NCI-H1092 (cell line): ENCODE measurements around the gene KDM2A.
A peak's percentile ranks its signal among the peaks of the same experiment; 100 is the strongest.

Experiments
- DNase-seq: peaks from one replicate; lab custom pipeline; 2025; lab: John Stamatoyannopoulos, UW

The KDM2A gene

DNA sequence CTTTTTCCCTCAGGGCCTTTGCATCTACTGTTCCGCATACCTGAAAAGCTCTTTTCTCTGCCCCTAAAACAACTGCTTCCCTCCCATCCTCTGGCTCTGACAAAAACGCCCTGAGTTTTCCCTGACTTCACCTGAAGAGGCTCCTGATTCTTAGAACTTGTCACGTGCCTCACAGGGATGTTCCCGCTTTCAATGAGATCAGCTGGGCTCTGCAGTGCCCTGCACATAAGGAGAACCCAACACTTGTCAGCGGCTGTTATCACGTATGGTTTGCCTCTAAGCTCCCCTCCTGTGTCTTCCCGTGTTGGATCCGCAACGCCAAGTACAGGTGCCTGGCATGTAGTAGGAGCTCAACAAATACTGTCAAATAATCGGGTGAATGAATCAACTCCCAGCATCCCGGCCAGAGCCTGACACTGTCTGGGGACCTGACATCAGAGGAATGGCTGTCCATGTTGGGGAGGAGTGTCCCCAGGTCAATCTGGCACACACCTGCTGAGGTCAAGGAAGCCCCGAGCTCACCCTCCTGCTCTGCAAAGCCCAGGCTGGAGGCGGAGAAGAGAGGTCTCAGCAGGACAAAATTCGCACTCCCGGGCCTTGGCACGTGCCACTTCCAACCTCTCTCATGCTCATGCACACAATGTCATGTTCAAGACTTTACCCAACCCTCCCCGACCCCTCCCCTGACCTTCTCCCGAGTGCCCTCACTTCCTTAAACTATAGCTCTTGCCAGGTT lies 143.1 kb downstream of the KDM2A start:
- DNase-seq = no peak

DNA sequence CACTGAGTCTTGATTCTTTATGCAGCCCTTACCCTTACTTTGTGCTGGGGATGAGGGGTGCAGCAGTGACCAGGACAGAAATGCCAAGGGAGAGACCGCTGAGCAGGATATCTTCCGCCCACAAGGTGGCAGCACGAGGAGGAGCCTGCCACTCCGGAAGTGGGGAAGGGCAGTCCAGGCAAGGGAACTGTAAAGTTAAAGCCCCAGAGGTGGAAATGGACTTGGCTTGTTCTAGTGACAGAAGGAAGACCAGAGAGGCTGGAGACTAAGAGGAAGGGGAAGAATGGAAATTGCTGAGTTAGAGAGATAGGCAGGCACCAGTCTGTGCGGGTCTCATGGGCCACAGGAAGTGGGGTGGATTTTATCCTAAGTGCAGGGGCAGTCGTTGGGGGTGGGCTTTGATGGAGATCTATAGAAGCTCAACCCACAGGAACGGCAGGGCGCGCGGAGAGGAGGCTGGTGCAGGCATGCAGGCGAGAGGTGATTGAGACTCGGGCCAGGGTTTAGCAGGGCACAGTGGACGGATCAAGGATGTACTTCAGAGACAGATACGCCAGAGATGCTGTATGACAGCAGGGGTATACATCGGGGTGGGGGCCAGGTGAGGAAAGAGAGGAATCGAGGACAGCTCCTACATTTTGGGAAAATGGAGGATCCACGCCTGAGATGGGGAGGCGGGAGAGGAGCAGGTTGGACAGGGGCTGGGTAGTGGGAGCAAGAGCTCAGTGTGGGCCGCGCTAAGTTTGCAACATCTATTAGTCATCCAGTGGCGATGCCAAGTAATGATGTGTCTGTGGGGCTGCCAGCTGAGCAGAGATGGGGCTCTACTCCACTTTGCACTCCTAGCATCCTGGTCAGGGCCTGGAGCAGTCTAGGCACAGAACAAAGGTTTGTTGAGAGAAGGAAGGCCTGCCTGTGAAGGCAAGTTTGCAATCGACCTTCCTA lies 143.9 kb downstream of the KDM2A start:
- peak; percentile 58 for DNase-seq

DNA sequence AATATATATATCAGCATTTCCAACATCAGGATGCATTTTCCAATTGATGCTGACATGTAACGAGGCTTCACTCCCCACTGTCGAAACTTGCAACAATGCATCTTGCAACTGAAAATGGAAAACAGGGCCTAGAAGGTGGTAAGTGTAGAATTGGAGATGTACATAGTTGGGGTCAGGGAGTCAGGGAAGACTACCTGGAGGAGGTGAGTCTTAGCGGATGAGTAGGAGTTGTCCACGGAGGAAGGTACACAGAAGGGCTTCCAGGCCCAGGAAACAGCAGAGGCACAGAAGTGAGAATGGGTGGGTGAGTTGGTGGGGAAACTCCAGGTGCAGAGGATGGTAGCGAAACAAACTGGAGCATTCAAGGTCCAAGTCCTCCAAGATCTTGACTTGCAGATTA lies 145.2 kb downstream of the KDM2A start:
- DNase-seq = no peak

DNA sequence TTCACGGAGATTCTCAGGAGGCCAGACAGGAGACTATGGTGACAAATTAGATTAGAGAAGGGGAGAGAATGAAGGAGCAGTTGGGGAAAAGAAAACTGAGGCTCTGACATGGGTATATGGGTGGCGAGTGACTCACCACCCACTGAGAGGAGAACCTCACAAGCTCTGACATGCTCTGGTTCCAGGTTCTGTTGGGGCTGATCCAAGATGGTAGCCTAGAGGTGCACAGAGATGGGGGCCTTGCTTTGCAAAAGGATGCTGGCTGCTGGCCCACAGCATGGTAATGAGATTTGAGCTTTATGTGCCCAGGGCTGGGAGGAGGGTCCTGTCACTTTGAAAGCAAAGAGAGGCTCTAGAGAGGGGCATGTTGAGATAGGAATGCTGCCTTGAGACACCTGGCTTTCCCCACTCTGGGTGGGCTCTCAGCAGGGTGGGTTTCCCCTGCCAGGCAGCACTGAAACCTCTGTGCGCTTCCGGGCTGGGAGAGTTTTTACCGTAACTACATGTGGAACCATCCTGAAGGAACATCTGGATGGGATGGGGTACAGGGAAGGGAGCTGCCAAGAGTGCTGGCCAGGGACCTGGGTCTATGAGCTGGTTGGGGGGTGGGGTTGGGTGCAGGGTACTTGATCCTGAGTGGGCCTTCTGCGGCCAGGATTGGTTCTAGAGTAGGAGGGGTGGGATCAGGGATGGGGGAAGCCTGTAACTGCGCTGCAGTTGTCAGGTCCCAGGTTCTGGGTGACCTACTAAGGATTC lies 146.0 kb downstream of the KDM2A start:
- no peak for DNase-seq

DNA sequence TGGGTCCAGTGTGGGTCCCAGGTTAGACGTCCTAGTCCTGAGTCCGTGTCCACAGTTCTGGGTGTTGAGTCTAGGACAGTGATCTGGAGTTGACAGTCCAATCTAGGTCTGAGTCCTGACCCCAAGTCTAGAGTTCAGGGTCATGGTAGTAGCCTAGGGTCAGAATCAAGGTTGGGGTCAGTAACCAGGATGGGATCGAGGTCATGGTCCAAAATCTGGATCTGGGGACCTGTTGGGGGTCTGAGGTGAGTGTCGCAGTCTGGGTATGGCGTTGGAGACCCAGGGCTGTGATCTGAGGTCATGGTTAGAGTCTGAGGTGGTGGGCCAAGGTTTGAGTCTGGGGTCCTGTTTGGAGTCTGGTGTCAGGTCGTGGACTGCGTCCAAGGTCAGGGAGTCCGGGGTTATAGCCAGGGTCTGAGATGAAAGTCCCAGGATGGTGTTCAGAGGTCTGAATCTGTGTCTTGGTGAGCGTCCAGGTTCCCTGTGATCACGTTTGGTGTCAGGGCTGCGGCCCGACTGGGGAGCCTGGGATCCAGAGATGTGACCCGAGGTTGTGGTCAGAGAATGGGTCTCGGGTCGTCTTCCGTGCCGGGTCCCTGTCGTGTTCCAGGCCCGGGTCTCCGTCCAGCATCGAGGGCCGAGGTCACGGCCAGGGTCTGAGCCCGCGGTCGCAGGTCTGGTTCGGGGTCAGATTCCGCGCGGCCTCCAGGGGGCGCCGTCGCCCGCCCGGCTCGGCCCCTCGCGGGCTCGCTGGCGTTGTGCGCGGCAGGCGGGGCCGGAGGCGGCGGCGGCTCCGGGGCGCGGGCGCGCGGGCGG lies 146.8 kb downstream of the KDM2A start:
- peak; percentile 43 for DNase-seq

DNA sequence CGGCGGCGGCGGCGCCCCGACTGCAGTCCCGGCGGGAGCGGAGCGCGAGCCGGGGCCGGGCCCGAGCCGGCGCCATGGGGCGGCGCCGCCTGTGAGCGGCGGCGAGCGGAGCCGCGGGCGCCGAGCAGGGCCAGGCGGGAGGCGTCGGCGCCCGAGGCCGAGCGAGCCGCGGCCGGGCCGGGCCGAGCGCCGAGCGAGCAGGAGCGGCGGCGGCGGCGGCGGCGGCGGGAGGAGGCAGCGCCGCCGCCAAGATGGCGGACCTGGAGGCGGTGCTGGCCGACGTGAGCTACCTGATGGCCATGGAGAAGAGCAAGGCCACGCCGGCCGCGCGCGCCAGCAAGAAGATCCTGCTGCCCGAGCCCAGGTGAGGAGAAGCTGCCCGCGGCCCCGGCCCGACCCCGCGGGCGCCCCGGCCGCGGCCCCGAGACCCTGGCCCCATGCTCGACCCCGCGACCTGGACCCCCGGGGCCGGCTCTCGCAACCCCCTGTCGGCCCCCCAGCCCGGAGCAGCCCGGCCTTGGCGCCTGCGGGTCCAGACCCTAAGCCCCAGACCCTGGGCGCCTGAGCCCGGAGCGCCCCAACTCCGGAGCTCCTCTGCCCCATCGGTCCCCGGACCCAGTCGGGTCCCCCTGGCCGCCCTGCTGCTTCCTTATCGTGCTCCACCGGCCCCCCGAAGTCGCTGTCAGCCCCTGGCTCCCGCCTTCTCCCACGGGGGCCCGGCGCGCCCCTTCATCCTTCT lies 147.6 kb downstream of the KDM2A start, which contains the start of gene GRK2:
Gene GRK2, plus strand, starts transcription at position 25 of the 739 bp plus-strand sequence. Its CDS starts 227 bp downstream, at position 252.
- peak; percentile 33 for DNase-seq

DNA sequence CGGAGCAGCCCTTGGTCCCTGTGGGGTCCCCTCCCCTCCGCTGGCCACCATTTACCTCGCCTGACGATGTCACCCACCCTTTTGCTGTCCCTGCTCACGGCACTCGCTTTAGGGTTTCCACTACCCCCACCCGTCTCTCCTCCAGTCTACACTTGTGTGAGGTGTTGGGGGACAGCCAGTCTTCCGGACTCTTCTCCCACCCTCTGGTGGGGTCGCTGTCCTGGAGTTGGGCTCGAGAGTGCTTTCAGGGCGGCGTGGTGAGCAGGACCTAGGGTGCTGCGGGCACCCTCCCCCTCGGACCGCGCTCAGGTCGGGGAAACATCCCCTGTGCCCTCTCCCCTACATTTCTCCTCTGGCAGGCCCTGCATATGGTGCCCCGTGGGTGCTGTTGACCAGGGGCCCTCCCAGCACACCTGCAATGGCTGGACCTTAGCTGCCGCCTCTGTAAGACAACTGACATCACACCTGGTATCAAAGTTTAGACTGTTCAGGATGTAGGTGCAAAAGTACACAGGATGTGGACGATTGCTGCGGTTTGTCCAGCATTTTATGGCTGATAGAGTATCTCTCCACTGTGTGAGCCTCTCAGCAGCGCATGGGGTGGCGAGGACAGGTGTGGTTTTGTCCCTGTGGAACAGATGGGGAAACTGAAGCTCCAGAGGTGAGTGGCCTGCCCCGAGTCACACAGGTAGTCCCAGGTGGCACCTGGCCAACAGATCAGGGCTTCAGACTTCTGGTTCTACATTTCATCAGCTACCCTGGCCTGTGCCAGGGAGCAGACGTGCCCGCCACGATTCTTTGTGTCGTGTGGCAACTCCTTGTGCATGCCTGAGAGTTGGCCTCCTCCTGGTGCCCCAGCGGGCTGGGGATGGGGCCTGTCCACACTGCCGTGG lies 148.4 kb downstream of the KDM2A start:
- DNase-seq = no peak

DNA sequence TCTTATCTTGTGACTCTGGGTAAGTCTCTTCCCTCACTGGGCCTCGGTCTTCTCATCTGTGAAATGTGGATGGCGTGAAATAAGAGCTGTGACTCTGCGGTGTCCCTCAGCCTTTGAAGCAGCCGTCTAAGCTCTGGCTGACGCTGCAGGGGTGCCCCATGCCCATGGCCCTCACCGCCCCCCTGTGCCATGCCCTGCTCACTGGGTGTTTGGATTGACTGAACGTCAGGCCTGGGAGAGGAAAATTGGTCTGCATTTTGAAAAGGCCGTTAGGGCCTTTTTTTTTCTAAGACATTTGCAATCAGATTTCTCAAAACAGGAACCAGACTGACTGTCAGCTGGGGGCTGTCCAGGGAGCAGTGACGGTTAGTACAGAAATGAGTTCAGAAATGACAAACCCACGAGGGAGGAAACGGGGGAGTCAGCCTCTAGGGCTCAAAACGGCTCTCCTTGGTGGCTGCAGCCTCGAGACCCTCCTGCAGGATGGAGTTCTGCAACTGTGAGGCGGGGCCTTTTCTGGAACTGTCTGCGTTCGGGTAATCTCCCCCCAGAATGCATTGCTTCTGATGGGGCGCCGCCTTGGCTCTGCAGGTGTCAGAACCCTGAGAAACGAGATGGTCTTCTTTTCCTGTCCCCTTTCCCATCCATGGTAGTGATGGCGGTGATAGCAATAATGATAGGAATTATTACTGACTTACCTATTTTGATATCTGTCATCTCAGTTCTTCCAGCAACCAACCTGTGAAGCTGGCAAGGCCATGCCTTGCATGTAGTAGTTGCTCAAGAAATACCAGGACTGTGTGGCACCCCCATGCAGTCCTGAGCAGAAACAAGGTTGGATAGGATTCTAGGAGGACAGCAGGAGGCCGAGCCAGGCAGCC lies 149.3 kb downstream of the KDM2A start:
- no peak for DNase-seq

DNA sequence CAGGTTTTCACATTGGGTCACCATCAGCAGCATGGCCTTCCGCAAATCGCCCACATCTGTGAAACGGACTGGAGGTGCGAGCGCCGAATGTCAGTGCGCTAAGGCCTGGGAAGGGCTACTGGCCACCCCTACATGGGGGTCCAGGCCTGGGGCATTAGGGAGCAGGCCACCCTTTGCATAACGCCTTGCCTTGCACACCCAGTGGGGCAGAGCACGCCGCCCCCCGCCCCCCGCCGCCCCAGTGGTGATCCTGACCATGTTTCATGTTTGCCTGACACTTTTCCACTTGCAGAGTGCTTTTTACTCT lies 149.9 kb downstream of the KDM2A start:
- no peak for DNase-seq

DNA sequence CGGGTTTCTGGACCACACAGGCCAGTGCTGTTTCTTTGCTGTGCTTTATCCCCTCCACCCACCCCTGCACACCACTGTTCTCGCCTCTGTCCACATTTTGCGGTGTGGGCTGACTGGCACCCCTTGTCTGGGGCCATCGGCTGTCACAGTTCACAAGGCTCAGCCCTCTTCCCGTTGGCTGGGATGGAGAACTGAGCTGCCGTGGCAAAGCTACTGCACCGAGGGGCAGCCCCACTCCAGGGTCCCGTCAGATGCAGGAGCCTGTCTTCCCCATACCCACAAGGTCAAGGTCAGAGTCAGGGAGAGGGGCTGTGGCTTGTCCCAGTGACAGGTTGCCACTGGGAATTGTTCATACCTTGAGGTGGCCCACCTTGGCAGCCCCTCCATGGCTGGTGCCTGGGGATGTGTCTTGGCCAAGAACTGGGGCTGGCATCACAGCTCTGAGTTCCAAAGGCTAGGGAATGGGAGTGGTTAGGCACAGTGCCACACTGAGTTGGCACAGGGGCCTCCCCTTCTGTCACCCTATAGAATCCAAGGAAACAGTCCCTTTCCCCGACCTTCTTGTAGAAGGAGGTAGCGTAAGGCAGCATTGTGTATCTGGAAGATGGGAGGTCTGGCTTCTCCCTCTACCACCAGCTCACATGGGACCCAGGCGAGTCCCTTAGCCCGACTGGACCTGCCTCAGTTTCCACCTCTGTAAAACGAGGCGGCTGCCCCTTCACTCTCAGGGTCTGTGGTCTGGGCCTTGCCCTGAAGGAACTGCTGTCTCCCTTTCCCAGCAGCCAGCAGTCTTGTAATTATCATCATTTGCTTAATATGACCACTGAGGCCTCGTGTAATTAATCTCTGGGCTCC lies 150.6 kb downstream of the KDM2A start:
- DNase-seq = no peak

DNA sequence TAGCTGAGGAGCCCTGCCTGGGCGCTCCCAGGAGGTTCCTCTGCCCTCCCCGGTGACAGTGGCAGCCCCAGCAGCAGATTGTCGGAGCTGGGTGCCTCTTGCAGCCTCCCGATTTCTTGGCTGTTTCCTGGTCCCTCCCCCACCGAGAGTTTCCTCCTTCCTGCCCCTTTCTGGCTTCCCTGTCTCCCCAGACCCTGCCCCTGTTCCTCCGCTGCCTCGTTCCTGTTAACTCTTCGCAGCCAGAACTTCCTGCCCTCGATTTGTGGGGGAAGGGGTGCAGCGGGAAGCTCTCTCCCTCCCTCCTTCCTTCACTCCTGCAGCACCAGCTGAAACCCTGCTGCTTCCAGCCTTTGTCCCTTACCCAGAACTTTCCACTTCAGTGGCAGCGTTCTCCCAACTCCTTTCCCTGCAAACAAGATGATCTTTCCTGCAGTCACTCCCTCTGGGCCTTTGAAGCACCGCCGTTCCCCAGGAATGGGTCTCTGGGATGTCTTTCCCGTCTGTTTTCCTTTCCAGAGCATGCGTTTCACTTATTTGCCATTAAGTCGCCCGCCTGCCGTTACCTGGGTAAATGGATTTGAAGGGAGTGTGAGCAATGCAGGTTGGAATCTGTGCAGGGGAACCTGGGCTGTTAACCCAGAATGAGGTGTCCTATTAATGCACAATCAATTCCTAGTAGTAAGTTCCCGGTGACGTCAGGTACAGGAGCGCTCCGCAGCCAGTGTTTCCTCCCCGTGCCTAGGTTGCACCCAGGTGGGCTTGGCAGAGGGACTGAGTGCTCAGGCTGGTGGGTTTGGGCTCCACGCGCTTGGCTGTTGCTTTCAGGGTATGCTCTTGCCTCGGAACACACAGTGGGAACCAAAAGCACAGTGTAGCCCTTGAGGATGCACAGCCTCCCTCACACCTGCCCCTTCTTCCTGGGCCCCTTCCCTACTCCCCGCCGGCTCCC lies 151.5 kb downstream of the KDM2A start:
- DNase-seq = no peak

DNA sequence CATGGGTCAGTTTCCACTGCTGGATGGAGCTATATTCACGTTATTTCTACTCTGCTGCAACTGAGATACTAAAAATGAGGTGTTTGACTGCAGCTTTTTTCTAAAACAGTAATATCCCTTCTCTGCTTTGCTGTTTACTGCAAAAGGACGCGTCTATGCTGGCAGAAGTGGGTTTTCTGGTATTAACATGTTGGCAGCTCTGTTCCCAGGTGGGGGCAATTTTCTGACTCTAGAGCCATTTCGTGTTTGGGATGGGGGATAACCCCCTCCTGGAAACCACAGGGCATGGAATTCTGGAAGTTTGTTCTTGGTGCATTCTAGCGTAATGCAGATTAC lies 152.1 kb downstream of the KDM2A start:
- no peak for DNase-seq

DNA sequence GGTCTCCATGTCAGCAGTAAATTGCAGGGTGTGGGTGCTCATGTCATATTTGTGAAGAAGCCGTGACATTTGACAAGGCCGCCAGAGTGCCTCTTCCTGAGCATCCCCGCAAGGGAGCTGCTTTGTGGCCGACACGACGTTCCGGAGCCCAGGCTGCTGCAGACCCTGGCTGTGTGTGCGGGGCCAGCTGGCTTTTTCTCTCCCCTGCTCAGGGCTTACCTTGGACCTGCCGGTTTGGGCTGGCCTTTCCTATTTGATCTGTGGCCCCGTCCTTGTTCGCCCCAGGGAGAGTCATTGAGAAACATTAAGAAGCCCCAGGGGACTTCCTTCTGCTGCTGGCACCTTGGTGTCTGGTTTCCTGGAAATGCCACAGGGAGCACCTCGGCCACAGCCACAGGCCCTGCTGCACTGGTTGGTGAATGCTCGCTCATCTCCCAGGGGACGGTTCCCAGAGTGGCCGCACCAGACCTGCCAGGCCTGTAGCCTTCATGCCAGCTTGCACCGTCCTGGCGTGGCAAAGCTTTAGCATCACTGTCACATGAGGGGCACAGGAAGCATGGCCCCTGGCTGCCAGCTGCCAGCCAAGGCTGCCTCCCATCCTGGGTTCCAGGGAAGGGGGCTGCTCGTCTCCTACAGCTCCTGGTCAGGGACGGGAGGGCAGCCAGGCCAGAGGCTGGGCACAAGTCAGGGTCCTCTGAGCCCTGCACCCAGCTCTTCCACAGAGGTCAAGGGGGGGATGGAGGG lies 152.7 kb downstream of the KDM2A start:
- DNase-seq = no peak

DNA sequence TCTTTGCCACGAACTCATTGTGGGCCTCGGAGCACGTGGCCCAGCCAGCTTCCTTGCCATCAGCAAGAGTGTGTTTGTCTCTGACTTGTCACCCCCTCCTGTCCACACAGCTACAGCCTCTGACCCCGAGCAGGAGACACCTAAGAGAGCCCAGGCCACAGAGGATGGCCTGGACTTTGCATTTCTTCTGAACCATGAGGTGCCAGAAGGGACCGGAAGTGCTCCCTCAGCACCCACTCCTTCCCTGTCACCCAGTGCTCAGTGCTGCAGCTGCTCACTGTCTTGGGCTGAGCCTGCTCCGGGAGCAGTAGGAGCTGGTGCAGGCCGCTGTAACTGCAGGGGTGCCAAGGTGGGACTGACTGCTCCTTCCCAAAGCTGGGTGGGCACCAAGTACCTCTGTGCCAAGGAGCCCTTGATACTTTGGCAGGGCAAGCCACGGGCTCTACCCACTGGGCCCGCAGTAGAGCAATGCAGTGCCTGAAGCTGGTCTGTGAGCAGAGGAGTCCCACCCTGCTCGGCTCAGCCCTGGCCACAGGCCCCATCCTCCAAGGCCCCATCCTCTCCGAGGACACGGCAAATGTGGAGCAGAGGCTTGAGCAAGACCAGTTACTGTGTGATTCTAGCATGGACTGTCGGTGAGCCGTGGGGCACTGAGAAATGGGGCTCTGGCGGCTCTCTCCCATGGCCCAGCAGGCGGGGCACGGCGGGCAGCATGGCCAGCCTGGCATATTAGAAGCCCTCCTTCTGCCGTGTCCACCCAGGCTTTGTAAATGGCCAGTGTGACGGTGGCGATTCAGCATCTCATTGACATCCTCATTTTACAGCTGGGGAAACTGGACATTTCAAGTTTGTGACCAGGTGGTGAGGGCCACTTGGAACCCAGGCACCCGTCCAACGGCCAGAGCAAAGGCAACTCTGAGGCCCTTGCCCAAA lies 153.5 kb downstream of the KDM2A start:
- no peak for DNase-seq
